Stimulated activated CD4-positive, alpha-beta T cell treated with anti-CD3 and anti-CD28 coated beads, Interleukin-4, amount 100 ng/mL, for 48 hours (primary cell): Measurements from ENCODE around the gene GALNT9.
"Not testable (repeated sequence)": the region's sequence is repeated elsewhere in the genome, so short reads cannot be mapped to it uniquely, and the experiment has no call there.

ENCODE experiments used
- DNase-seq, 2 donors: peaks; one replicate each; pipeline ENCODE4 v3.0.0-alpha.2; 2020; ENCODE audit warnings: low read depth in 2 of 2

The GALNT9 gene

DNA sequence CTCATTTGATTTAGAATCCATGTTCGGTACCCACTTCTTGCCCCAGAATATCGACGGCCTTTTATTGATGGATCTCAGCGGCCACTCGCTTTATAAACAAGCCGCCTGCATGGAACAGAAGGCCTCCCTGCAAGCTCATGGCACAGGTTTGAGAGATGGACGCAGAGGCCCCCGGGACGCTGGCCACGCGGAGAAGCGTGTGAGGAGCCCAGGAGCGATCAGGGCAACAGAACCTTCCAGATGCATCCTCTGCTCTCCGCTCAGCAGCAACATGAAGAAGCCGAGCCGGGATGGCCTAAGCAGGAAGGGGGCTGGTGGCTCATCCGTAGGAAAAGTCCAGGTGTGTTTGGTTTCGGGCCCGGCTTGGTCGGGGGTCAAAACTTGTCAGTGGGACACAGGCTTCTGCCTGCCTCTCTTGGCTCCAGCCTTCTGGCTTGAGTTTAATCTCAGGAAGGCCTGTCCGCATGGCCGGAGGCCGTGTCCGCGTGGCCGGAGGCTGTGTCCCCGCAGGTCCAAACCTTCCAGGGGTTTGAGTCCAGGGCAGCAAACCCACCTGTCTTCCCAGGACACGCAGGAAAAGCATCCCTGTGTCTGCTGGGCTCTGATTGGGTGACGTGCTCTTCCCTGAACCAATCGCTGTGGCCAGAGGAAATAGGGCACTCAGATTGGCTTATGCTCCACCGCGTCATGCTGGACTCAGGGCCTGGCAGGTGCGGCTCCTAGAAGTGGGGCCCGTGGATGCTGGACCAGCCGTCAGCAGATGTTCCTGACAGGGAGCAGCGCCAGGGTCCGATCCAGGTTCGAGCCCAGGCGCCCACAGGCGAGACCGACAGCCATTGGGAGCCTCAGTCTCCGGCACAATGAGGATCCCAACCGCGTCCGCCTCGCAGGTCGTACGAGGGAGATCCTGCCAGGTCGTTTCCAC, 65.0 kb downstream of the GALNT9 start:
- no peak for DNase-seq

DNA sequence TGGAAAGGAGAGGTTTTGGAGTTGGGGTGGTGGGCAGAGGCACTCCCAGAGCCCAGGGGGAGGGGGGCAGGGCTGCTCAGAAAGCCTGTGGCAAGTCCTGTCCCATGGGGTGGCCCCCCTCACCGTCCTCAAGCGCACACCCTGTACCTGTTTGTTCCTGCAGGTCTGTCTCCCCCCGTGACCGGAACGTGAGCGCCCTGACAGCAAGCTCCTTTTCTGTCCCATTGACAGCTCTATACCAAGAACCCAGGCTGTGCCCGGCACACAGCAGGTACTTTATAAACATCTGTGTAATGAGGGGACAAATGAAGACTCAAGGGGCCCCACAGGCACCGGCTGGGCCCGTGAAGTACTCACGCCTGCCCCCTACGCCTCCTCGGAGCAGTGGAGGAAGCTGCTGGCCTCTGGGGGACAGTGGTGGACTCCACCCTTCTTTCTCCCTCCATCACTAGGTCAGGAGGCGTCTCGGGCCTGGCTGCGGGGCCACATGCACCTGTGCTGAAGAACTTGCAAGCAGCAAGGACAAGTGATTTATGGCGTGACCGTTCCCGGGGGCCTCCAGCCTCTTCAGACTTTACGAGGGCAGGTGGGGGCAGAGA, 65.8 kb downstream of the GALNT9 start:
- DNase-seq: no peak

DNA sequence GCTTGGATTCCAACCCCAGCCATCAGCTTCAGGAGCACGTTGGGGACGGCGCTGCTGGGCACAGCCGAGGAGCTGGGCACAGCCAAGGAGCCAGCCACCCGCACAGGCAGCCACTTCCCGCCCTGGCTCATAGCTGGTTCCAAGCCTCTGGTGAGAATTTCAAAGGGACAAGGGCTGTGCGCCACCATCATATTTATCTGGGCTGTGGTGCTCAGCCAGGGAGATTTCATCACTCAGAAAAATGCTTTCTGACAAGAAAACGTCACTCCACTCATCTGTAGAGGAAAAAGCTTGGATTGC, 66.4 kb downstream of the GALNT9 start:
- no peak for DNase-seq

DNA sequence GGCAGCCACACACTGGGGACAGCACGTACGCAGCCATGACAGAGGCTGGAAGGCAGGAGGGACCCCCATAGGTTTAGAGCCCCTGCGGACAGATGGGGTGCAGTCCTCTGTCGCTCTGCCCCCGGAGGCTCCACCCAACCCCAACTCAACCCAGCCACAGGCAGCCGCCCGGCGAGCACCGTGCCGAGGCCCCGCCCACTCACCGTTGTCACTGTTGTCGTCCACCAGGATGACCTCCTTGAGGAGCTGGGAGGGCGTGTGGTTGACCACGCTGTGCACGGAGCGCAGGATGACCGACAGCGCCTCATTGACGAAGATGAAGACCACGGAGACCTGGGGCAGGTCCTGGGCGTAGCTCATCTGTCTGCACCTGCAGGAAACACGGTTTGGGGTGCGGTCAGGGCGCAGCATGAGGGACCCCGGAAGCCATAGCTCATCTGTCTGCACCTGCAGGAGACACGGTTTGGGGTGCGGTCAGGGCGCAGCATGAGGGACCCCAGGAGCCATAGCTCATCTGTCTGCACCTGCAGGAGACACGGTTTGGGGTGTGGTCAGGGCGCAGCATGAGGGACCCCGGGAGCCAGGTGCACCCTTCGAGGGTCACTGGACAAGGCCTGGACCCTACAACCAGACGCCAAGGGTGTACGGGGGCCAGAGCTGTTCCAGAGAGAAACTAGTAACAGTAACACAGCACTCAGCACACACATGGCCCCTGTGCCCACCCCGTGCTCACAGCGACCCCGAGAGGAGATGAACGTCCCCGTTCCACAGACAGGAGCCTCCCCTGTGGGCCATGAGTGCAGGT, 66.9 kb downstream of the GALNT9 start:
- DNase-seq: no peak

DNA sequence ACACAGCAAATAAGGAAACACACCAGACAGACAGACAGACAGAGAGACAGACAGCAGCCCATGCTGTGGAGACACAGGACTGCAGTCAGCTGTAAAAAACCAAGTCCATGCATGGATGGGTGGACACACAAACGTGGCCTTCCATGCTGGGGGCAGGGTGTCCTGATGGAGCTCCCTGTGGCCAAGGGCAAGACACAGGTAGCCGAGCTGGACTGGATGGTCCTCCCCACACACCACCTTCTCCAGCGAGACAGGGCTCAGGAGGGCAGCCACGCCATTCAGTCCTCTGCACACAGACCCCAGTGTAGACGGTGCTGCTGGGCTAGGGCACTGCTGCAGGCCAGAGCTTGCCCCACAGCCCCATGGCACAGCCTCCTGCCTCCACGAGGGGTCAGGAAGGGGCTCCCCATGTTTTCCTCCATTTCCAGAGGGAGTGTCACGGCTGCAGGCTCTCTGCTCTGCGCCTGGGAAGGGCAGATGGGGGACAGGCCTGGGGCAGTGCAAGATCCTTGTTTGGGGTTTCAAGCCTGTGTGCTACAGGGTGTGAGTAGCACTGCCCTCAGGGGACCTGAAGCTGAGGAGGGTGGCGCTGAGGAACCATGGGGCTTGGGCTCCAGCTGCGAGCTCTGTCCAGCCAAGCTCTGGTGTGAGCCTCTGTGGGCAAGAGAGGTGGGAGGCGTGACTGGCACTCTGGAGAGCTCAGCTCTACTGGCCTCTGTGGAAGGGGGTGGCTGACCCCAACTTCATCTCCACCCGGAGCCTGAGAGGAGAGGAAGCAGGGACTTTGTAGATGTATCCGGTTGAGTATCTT, 67.9 kb downstream of the GALNT9 start:
- DNase-seq: no peak

DNA sequence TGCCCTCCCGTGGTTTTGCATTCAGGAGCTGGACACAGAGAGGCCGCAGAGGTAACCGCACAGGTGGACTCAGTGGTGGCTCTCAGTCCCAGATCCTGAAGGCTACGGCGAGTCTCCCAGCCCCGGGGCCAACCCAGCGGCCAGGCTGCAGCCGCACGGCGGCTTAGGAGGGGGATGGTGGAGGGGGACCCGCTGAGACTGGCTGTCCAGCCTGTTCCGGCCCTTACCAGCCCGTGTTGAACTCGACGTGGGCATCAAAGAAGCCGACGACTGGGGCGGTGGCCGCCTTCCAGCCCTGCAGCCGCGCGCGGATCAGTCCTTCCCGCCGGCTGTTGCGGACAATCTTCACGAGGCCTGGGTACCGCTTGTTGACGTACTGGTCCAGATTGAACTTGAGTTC, 68.7 kb downstream of the GALNT9 start:
- no peak for DNase-seq

DNA sequence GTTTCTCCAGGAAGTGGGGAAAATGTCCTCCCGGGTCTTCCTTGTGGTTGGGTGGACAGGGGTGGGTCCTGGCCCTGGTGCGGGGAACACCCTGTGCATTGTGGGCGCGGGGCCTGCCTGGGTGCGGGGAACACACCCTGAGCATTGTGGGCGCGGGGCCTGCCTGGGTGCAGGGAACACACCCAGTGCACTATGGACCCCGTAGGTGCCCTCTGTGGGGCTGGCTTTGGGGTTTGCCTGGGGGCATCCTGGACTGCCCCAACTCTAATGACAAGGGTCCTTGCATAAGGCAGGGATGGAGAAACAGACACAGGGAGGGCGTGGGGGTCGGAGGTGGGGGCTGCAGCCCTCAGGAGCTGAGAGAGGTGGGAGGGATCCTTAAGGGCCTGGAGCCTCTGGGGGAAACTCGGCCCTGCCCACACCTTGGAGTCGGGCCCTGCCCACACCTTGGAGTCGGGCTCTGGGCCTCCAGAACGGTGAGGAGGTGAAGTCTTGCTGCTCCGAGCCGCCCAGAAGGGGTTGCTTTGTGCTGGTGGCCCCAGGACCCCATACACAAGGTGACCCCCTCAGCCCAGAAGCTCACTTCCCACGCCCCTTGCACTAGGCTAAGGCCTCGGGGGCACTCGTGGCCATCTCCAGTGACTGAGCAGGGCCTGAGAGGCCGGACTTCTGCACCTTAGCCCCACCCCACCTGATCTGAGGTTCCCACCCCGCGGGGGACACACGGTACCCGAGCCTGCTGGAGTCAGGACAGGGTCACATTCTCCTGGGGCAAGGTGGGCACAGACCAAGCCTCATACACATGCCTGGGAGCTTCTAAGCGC, 69.3 kb downstream of the GALNT9 start:
- DNase-seq: no peak

DNA sequence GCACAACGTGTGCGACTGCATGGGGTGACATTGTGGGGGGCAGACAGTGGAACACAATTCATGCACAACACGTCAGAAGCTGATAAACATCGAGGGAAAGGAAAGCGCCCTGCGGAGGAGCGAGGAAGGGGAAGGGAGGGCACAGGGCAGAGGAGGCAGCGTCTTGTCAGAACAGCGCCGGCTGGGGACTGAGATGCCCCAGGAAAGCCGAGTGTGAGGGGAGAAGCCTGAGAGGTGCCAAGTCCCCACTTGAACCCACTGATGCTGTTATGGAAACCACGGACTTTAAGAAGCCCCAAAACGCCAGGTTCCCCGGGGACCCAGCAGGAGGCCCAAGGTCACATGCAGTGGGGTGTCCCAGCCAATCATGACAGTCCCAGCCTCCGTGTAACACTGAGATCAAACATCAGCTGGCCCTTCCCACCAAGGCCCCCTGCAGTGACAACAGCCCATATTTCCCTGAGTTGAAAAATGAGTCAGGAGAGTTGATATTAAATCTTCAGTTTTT, 70.0 kb downstream of the GALNT9 start:
- DNase-seq: no peak

DNA sequence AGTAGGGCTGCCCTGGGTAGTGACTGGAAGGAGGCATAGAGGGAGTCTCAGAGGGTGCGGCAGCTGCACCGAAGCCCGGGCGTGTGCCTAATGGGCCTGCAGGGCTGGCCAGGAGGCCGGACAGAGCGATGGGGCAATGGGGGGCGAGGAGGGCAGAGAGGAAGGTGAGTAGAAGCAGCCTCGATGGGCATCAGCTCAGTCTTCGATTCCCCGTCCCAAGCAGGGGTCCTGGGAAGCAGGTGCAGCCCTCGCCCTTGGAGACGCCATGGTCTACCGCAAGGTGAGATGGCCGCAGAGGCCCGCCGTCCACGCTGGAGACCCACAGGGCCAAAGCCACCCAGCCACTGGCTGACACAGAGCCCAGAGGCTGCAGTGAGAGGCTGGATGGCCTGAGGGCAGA, 70.8 kb downstream of the GALNT9 start:
- no peak for DNase-seq

DNA sequence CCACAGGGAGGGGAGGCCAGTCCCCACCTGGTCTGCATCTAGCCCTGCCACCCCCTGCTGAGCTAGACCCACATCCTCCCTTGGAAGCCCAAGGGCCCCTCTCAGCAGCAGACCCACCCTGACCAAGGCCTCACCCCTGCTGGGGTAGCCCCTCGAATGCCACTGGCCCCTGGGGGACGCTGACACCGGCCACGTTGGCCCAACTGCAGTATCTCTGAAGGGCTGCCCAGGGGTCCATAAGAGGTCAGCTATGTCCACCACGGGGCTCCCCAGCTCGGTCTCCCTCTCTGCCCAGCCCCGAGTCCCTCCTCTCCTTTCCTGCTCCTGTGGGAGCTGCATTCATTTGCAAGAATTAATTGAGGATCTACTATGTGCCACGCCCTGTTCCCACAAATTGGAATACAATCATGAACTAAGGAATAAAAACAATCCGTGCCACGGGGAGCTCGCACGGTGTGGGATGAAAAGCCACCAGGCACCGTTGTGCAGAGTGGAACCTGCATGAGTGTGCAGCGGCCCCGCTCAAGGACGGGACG, 71.4 kb downstream of the GALNT9 start:
- DNase-seq: no peak

DNA sequence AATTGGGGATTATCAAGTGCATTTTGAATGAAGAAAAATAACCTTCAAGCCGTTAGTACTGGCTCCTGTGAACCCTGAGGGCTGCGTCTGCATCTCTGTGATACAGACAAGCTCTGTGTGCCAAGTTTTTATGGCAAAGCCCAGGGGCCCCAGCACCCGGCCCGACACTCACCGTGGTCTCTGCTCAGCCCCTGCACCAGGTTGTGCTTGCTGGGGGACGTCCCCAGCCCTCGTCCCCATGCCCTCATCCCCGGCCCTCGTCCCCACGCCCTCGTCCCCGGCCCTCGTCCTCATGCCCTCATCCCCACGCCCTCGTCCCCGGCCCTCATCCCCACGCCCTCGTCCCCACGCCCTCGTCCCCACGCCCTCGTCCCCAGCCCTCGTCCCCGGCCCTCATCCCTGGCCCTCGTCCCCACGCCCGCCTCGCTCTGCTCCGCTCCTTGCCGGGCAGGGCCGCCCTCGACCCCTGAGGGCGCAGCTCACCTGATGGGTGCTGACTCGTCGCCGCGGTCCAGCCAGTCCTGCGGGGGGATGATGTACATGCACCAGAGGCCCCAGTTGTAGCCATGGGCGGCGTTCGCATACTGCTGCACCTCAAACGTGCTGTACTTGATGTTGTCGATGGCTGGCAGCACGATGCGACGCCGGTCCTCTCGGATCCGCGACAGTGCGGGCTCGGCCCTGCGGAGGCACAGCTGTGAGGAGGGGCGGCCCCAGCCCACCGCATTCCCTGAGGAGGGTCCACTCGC, 72.0 kb downstream of the GALNT9 start:
- no peak for DNase-seq

DNA sequence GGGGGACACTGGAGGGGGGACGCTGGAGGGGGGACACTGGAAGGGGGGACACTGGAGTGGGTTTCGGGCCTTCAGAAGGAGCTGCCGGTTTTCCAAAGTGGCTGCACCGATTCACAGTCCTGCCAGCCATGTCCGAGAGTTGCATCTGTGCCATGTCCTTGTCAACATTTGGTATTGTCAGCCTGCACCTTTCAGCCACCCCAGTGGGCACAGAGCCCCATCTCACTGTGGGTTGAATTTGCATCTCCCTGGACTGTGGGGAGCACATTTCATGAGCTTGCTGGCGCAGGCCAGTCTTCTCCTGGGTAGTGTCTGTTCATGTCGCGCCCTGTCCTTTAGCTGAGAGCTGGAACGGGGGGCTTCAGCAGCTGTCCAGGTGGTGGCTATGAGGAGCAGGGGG, 72.7 kb downstream of the GALNT9 start:
- no peak for DNase-seq

DNA sequence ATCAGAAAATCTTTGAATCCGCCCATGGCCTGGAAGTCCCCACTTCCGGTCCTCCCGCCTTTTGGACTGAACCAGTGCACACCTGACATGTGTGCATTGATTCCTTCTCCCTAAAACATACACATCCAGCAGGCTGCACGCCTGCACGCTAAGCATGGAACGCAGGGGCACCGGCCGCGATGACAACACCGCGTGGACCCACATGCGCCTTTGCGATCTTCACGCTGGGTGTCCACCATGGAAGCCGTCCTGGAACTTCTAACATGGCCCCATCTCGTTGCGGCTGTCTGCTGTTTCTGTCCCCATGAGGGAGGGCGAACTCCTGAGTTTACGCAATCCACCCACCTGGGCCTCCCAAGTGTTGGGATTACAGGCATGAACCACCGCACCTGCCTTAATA, 73.7 kb downstream of the GALNT9 start:
- DNase-seq: no peak

DNA sequence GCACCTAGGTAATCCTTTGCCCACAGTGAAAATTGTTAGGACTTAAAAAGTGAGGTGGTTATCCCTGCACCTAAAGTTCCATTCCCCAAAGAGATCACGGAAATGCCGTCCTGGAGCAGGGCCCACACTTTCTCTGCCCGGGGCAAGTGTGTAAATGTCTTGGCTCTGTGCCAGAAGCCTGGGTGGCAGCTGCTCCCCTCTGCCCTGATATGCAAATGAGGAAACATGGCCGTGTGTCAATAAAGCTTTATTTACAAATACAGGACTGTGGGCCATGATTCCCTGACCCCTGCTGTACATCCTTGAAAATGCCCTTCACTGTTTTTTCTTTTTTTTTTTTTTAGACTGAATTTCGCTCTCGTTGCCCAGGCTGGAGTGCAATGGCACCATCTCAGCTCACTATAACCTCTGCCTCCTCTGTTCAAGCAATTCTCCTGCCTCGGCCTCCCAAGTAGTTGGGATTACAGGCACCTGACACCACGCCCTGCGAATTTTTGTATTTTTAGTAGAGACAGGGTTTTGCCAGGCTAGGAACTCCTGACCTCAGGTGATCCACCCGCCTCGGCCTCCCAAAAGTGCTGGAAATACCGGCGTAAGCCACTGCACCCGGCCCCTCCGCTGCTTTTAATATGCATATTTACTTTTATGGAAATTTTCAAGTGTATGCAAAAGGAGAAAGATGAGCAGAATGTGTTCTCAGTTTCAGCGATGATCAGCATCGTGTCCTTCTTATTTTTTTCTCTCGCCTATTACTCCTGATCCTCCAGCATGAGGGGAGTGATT, 75.5 kb downstream of the GALNT9 start:
- DNase-seq: no peak

DNA sequence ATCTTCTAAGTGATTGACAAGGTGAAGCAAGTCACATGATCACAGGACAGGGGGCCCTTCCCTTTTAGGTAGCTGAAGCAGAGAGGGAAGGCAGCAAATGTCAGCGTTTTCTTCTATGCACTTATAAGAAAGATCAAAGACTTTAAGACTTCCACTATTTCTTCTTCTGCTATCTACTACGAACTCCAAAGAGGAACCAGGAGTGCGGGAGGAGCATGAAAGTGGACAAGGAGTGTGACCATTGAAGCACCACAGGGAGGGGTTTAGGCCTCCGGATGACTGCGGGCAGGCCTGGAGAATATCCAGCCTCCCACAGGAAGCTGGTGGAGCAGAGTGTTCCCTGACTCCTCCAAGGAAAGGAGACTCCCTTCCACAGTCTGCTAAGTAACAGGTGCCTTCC, 76.4 kb downstream of the GALNT9 start:
- DNase-seq: not testable (repeated sequence)

DNA sequence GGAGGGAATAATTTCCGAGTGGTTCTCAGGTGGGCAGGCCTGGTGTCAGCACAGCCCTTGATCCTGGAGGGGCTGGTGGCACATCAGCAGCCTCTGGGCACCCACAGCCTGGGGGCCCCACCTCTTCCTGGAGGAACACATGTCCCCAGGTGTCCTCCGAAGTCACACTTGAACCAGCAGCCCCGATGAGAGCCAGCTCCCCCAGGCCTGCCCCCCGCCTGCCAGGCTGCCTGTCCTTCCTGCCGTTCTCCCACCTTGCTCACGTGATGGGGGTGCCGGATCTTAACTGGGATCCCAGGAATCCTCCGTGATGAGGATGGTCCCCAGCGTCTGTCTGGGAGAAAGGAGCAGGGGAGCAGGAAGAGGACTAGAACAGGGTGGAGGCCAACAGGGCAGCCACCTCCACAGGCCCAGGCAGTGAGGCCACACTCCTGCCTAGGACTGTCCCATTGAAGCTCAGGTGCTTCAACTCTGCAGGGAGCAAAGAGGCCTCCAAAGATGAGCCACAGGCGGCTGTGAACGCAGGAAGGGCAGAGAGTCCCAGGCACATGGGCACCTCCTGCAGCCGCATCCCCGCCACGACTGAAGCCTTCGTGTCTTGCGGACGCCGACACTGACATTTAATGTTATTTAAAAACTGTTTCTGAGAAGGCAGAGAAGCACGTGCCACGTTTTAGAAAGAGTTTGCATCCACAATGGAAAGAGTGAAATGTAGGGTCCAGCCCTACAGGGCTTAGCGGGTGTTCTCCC, 77.5 kb downstream of the GALNT9 start:
- no peak for DNase-seq

DNA sequence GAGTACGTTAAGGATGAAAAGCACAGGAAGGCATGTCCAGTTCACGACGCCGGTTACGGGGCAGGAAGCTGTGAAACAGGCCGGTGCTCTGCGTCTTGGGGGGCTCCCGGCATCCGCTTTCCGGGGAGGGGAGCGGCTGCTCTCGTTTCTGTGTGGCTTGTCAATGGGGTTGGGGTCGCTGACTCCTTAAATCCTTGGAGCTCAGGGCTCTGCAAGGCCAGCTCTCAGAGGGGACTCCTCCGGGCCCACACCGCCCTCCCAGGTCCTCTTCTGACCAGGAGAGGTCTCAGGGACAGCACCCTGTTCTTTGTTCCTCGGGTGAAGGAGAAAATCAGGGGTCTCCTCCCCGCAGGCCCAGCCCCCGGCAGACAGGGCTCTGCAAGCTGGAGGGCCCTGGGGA, 78.1 kb downstream of the GALNT9 start:
- DNase-seq: no peak

DNA sequence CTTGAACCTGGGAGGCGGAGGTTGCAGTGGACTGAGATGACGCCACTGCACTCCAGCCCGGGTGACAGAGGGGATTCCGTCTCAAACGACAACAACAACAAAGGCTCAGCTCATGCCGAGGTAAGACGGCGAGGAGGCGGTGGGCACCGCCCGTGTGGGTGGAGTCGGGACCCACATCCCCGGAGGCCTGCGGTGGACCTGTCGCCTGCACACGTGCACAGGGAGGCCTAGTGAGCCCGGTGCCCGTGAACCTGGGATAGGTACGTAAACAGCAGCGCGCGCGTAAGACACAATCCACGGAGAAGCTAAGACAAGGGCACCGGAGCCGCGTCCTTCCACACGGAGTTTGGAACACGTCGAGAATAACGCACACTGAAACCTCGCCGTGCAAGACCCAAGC, 78.7 kb downstream of the GALNT9 start:
- DNase-seq: no peak
